Muscle of arm (tissue), 12 donors: ENCODE results near the gene SUCO. TPM values are rescaled to one million over a fixed set of nuclear protein-coding genes. Genes with fewer than 3 reads are reported as not detected.

Experiments
- DNase-seq: peaks from one replicate; pipeline ENCODE4 v3.0.0-alpha.2; 2013
- polyA plus RNA-seq, 12 donors: library from polyadenylated mRNA; unstranded; fragments of 120-200 nt; gene quantifications; one replicate each; pipeline ENCODE4 v1.2.1, GENCODE V29; 2013; ENCODE audit not compliant: insufficient read length in 12 of 12

SUCO gene
- polyA plus RNA-seq, 12 donors, result 30.0 to 54.4 (median 38.7) TPM; not detected in 1

GRCh38 chr1:172513479-172513878, 19.5 kb upstream of the SUCO start:
- DNase-seq, result no peak

GRCh38 chr1:172514108-172514507, 18.8 kb upstream of the SUCO start:
- DNase-seq, result no peak

- DNase-seq, result no peak
These were observed 17.5 kb upstream of the SUCO start for GRCh38 chr1:172515436-172515835.

GRCh38 chr1:172515927-172516326, 17.0 kb upstream of the SUCO start:
- no peak for DNase-seq

- DNase-seq, result no peak
These were observed 15.9 kb upstream of the SUCO start for GRCh38 chr1:172517081-172517480.

- DNase-seq, result no peak
These were observed 15.4 kb upstream of the SUCO start for GRCh38 chr1:172517545-172517944.

- no peak for DNase-seq
These were observed 3.6 kb upstream of the SUCO start for GRCh38 chr1:172529304-172529703.

GRCh38 chr1:172530000-172530399, 3.0 kb upstream of the SUCO start:
- no peak for DNase-seq

GRCh38 chr1:172531412-172532182, 1.4 kb upstream of the SUCO start:
- no peak for DNase-seq

- peak; percentile 97 for DNase-seq
These were observed 709 bp upstream of the SUCO start for GRCh38 chr1:172532183-172532699.

GRCh38 chr1:172533513-172534151, 682 bp downstream of the SUCO start:
- peak; percentile 63 for DNase-seq

GRCh38 chr1:172536256-172536655, 3.3 kb downstream of the SUCO start:
- DNase-seq, result no peak

GRCh38 chr1:172537366-172537765, 4.4 kb downstream of the SUCO start:
- no peak for DNase-seq

- DNase-seq, result no peak
These were observed 5.0 kb downstream of the SUCO start for GRCh38 chr1:172537827-172538391.

- no peak for DNase-seq
These were observed 7.7 kb downstream of the SUCO start for GRCh38 chr1:172540635-172541034.

- no peak for DNase-seq
These were observed 11.6 kb downstream of the SUCO start for GRCh38 chr1:172544481-172545104.

GRCh38 chr1:172545396-172546004, 12.6 kb downstream of the SUCO start:
- no peak for DNase-seq

- no peak for DNase-seq
These were observed 14.1 kb downstream of the SUCO start for GRCh38 chr1:172547071-172547470.

GRCh38 chr1:172549621-172550280, 16.8 kb downstream of the SUCO start:
- DNase-seq, result no peak

GRCh38 chr1:172551279-172551678, 18.3 kb downstream of the SUCO start:
- DNase-seq, result no peak

GRCh38 chr1:172554915-172555314, 22.0 kb downstream of the SUCO start:
- DNase-seq, result no peak
